Measurements from ENCODE around the gene ARHGAP36. TPM values are rescaled to one million over a fixed set of nuclear protein-coding genes. Genes with fewer than 3 reads are reported as not detected.

ARHGAP36 gene
- total and polyA plus RNA-seq, 4 donors = not detected

DNA sequence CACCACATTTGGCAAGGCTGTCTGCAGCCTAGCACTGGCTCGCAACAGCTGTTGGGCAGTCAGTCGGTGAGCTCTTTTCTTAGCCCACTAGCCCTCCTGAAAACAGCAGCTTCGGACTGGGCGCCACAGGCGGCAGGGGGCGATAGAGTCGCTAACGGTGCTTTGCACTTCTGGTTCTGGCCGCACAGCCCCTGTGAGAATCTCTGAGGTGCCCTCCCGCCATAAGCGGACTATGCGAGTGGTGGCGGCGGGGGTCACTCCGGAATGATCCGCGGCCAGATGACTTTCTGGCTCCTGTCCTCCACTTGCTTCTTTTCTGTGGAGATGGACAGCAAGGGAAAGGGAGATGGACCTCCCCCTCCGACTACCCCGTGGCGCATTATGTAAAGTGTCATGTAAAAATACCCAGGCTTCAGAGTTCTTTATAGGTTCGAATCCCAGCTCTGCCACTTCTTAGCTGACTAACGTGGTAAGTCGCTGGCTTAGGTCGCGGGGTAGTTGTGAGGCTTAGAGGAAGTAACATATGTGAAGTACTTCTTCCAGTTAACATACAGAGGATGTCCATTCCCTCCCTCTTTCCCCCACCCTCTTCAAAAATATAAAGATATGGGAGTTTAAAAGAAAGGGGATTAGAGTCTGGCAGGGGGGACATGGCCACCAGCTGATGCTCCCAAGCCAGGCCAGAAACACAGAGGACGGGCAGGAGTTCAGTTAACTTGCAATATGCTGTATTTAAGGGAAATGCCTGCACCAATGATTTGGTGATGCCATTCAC is 11.0 kb downstream of the ARHGAP36 start:
- Histone ChIP-seq H3K4me3 (no peak overlapping the region), H3K27ac (ENCODE audit: low read depth in 1 of 2, low read length in 1 of 2) (no peak overlapping the region), H3K36me3 (ENCODE audit: control insufficient read depth in 4 of 4, insufficient read depth in 4 of 4, low read length in 4 of 4) (no peaks in the 10 kb centered on the region), H3K27me3 (ENCODE audit: control insufficient read depth in 3 of 3, insufficient read depth in 3 of 3, low read length in 2 of 3) (peaks cover 4 to 85% (median 65%) of the 10 kb centered on the region in 3 donors), H3K9me3 (ENCODE audit: control insufficient read depth in 4 of 4, insufficient read depth in 3 of 4, low read length in 3 of 4) (peaks cover 0 to 3% (median 0%) of the 10 kb centered on the region in 4 donors), H3K4me1 (ENCODE audit: control insufficient read depth in 5 of 5, insufficient read depth in 5 of 5, low read length in 5 of 5) (no peaks in the 10 kb centered on the region), H3K9ac (ENCODE audit: insufficient read depth in 1 of 2, low read length in 2 of 2) (no peak overlapping the region)
- ATAC-seq (ENCODE audit: insufficient read depth, low FRiP score) (no peak), DNase-seq (peak; percentile 21 to 54 (median 39))
- TF ChIP-seq, protein P1, sequence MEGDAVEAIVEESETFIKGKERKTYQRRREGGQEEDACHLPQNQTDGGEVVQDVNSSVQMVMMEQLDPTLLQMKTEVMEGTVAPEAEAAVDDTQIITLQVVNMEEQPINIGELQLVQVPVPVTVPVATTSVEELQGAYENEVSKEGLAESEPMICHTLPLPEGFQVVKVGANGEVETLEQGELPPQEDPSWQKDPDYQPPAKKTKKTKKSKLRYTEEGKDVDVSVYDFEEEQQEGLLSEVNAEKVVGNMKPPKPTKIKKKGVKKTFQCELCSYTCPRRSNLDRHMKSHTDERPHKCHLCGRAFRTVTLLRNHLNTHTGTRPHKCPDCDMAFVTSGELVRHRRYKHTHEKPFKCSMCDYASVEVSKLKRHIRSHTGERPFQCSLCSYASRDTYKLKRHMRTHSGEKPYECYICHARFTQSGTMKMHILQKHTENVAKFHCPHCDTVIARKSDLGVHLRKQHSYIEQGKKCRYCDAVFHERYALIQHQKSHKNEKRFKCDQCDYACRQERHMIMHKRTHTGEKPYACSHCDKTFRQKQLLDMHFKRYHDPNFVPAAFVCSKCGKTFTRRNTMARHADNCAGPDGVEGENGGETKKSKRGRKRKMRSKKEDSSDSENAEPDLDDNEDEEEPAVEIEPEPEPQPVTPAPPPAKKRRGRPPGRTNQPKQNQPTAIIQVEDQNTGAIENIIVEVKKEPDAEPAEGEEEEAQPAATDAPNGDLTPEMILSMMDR (IDR thresholded peaks at IDR 0.05; ENCODE audit: control extremely low read depth, extremely low read depth) = no peak
- WGBS, 2 donors = 4 to 23% methylated on average over 22 to 26 of the region's 26 CpGs

DNA sequence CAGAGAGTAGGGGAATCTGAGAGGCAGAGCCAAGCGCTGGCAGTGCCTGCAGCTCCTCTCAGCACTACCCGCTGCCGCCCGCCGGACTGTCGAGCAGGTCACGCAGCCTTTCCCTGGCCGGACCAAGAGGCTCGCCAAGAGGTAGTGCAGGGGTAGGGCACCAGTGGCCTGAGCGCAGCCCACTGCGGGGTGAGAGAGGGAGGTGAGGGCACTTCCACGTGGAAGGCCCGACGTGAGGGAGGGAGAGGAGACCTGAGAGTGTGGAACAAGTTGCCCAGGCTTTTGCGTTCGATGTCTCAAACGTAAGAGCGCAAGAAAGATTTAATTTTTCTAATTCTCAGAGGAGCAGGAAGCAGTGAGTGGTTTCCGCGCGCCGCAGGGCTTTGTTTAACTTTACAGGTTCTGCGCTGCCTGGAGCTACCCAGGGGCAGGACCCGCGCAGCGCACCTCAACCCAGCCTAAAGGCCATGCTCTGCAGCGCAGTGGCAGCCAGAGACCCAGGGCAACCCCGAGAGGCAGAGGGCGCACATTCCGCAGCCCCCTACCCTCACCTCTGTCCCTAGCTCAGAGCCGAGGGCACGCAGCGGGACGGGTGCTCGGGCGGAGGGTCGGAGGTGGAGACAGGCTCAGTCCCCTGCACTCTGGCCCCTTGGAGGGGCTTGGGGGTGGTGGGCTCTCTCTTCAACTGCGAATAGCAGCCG is 14.9 kb downstream of the ARHGAP36 start:
- ATAC-seq (ENCODE audit: insufficient read depth, low FRiP score) (no peak), DNase-seq (no peak)
- Histone ChIP-seq H3K9me3 (ENCODE audit: control insufficient read depth in 4 of 4, insufficient read depth in 3 of 4, low read length in 3 of 4) (peaks cover 0 to 3% (median 0%) of the 10 kb centered on the region in 4 donors), H3K36me3 (ENCODE audit: control insufficient read depth in 4 of 4, insufficient read depth in 4 of 4, low read length in 4 of 4) (no peaks in the 10 kb centered on the region), H3K4me3 (no peak overlapping the region), H3K27me3 (ENCODE audit: control insufficient read depth in 3 of 3, insufficient read depth in 3 of 3, low read length in 2 of 3) (peaks cover 7 to 91% (median 75%) of the 10 kb centered on the region in 3 donors), H3K4me1 (ENCODE audit: control insufficient read depth in 5 of 5, insufficient read depth in 5 of 5, low read length in 5 of 5) (no peaks in the 10 kb centered on the region), H3K9ac (ENCODE audit: insufficient read depth in 1 of 2, low read length in 2 of 2) (no peak overlapping the region), H3K27ac (ENCODE audit: low read depth in 1 of 2, low read length in 1 of 2) (no peak overlapping the region)
- WGBS, 2 donors = 1 to 26% methylated on average over 28 to 39 of the region's 39 CpGs
- TF ChIP-seq, protein P1 (IDR thresholded peaks at IDR 0.05; ENCODE audit: control extremely low read depth, extremely low read depth) = no peak

DNA sequence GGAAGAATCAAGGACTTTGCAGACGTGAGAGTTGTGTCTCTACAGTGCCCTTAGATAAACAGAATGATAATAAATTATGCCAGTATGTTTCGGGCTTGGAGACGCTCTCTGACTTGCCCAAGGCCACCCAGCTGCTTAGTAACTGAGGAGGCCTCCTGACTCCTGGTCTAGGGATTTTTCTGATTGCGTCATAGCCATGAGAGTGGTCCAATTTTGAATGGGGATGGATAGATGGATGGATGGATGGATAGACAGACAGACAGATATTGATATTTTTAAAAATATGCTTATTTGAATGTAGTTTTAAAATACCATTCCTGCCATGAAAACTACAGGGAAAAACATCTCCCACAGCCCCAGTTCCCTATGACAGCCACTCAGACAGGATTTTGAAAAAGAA is 15.5 kb downstream of the ARHGAP36 start:
- no peak overlapping the region for H3K27ac ChIP-seq (ENCODE audit: low read depth in 1 of 2, low read length in 1 of 2)
- WGBS, 2 donors = 12 to 32% methylated on average over 4 of the region's 4 CpGs
- TF ChIP-seq, protein P1 (IDR thresholded peaks at IDR 0.05; ENCODE audit: control extremely low read depth, extremely low read depth) = no peak

More for the DNA sequence above, 15.5 kb downstream of the ARHGAP36 start:
- H3K9me3 ChIP-seq (ENCODE audit: control insufficient read depth in 4 of 4, insufficient read depth in 3 of 4, low read length in 3 of 4) = peaks cover 0 to 3% (median 0%) of the 10 kb centered on the region in 4 donors
- no peaks in the 10 kb centered on the region for H3K4me1 ChIP-seq (ENCODE audit: control insufficient read depth in 5 of 5, insufficient read depth in 5 of 5, low read length in 5 of 5)
- no peak overlapping the region for H3K4me3 ChIP-seq
- ATAC-seq (ENCODE audit: insufficient read depth, low FRiP score) (no peak), DNase-seq (no peak)
- H3K36me3 ChIP-seq (ENCODE audit: control insufficient read depth in 4 of 4, insufficient read depth in 4 of 4, low read length in 4 of 4) = no peaks in the 10 kb centered on the region
- peaks cover 7 to 92% (median 75%) of the 10 kb centered on the region in 3 donors for H3K27me3 ChIP-seq (ENCODE audit: control insufficient read depth in 3 of 3, insufficient read depth in 3 of 3, low read length in 2 of 3)
- no peak overlapping the region for H3K9ac ChIP-seq (ENCODE audit: insufficient read depth in 1 of 2, low read length in 2 of 2)
